Muscle of arm (tissue), 12 donors: ENCODE results near the gene PTPRG. TPM values are rescaled to one million over a fixed set of nuclear protein-coding genes. Genes with fewer than 3 reads are reported as not detected.

ENCODE experiments used
- DNase-seq: peaks from one replicate; pipeline ENCODE4 v3.0.0-alpha.2; 2013
- polyA plus RNA-seq, 12 donors: library from polyadenylated mRNA; unstranded; fragments of 120-200 nt; gene quantifications; one replicate each; pipeline ENCODE4 v1.2.1, GENCODE V29; 2013; ENCODE audit not compliant: insufficient read length in 12 of 12

Gene PTPRG
- polyA plus RNA-seq, 12 donors: 22.6 to 37.0 (median 31.4) TPM; not detected in 1

DNA sequence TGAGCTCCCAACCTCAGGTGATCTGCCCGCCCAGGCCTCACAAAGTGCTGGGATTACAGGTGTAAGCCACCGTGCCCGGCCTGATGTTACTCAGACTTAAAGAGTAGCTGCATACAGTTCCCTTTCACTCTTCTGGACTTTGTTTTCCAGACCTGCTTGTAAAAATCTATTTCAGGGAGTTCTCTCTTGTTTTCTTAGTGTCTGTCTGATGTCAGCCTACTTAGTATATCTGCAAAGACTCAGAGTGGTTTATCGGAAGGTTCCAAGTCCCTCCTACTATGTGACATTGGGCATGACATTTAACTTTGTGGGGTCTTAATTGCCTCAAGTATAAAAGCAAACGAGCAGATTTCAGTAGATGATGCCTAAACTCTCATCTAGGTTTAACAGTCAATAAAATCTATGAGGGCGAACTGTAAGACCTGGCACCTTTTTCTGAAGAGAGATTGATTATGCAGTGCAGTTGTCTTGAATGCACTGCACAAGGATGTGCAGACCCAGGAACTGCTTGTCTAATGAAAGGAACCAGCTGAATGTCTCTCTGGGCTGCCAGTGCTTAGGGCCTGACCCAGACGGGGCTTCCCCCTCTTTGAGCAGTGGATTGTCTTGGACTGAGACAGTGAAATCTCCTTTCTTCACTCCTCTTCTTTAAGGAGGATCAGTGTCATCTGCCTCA lies 301.4 kb downstream of the PTPRG start:
- no peak for DNase-seq

DNA sequence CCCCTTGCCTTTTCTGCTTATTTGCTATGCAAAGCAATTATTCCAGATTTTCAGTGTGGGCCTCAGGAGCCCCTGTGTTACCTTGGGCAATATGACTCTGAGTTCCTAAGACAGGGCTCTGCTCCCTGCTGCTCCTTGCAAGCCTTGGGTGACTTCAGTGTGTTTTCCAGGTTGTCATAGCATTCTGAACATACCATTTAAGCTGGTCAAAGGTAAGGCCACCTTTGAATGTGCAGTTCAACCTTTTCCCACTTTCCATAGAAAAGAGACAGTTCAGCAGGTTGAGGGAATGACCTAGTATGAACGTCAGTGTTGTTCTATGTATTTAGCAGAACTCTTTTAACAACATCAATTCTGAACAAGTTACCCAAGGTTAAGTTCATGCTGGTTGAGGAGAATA lies 302.2 kb downstream of the PTPRG start:
- DNase-seq: no peak

- no peak for DNase-seq
These were observed 303.5 kb downstream of the PTPRG start for GRCh38 chr3:61864886-61865285.

DNA sequence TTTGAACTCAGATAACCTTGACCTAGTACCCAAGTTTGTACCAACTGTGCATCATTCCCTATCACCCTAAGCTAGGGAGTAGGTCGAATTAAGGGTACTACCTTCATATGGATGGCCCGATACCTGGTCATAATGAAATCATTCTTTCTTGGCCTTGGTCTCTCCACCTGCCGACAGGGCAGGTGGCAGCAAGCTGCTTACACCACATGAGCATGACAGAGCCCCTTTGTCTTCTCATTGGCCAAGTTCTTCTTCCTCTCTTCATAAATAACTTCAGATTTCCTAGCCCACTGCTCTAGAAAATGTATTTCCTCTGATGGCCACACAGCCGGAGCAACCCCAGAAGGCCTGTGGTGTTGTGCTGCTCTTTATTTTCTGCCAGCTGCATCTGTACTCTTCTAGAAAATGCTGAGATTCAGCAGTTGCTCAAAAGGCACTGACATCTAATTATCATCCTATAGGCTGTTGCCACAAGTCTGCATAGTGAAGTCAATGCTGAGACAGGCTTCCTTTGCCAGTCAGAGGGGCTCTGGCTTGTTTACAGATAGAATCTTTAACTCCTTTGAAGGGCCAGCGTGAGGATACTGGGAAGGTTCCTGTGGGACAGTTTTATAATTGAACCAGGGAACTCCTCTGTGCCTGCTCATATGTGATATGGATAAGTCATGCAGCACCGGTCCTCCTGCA lies 304.2 kb downstream of the PTPRG start:
- no peak for DNase-seq

- no peak for DNase-seq
These were observed 304.8 kb downstream of the PTPRG start for GRCh38 chr3:61866153-61866542.

- DNase-seq: no peak
These were observed 305.6 kb downstream of the PTPRG start for GRCh38 chr3:61866961-61867461.

- no peak for DNase-seq
These were observed 307.1 kb downstream of the PTPRG start for GRCh38 chr3:61868499-61868898.

- no peak for DNase-seq
These were observed 308.0 kb downstream of the PTPRG start for GRCh38 chr3:61869371-61869770.

DNA sequence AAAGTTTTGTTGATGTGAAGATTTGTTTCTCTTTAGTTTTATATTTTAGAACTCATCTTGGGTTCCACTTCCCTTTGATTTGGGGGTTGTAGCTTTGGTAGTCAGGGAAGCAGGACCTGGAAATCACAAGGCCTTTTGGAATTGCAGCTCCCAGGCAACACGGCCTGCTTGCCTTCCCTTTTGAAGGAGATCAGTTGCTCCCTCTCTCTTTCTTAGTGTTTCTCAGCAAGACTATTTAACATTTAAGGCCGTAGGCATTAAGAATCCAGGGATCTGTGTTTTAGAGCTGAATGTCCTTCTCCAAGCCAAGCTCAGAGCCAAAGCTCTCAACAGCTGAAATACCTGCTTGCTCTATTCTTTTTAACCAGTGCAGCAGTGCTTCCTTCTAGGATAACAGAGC lies 310.3 kb downstream of the PTPRG start:
- DNase-seq: no peak

DNA sequence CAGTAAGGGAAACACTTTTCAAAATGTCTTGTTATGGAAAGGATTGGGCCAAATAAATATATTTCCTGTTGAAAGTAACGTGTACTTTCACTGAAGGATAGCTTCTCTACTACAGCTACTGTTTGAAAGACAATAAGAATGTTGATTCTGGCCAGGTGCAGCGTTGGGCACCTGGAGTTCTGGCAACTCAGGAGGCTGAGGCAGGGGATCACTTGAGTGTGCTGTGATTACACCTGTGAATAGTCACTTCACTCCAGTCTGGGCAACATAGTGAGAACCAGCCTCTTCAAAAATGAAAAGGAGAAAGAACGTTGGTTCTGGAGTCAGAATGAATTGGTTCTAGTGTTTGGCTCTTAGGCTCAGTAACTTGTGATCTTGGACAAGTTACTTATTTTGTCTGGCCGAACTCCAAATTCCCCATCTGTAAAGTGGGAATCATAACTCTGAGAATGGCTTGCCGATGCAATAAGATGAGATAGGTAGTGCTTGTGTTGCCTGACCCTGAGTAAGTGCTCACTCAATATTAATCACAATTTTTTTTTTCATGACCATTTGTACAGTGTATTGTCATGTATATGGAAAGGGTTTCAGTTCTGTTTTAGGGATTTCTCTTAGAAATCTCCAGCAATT lies 310.8 kb downstream of the PTPRG start:
- DNase-seq: no peak

- DNase-seq: no peak
These were observed 313.9 kb downstream of the PTPRG start for GRCh38 chr3:61875046-61875844.

DNA sequence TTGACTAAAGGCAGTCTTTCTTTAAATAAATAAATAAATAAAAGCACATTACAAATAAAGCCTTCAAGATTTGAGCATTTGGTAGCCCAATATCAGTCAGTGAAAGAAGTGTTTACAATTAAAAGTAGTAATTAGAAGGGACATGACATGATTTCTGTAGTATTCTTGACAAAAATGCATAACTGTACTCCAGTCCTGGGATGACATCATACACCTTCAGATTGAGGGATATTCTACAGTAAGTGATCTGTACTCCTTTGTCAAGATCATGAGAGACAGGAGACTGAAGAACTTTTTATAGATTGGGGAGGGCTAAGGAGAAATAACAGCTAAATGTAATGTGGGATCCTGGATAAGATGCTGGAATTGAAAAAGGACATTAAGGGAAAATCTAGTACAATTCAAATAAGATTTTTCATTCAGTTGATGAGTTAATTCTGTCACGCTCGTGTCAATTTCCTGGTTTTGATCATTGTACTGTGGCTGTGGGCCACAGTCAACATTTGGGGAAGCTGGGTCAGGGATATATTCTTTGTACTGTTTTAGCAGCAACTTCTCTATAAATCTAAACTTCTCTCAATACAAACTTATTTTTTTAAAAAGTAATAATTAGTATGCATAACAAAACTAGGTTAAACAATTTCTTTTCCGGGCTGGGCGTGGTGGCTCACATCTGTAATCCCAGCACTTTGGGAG lies 314.8 kb downstream of the PTPRG start:
- no peak for DNase-seq

- DNase-seq: no peak
These were observed 315.4 kb downstream of the PTPRG start for GRCh38 chr3:61876797-61877196.

DNA sequence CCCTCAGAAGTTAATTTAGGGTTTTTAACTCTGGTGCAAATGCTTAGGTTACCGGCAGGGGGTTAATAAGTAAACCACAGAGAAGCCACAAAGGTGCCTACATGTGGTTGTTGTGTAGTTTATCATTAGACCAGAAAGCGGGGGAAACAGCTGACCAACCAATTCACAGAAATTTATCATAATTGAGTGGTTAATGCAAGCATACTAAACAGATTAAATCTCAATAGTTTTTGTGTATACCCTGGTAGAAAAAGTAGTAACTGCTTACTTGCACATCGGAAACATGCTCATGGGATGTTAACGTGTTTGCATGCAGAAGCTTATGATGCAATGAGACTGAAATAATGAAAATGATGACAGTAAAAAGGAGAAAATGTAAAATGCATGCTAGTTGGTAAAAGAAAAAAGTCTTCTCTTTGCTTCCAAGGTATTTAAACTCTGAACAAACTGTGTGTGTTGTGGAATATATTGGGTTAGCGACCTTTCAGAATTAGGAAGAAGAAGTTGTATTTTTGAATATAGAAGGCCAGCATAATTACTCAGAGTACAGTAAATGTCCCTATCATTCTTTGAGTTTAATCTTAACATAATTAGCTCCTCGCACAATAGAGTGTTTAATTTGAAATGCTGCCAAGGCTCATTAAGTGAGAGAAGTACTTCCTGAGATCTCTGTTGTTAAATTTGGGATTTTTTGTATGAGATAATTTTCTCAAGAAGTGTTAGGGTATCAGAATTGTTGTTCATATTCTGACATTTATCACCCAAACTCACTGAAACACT lies 316.2 kb downstream of the PTPRG start:
- no peak for DNase-seq

DNA sequence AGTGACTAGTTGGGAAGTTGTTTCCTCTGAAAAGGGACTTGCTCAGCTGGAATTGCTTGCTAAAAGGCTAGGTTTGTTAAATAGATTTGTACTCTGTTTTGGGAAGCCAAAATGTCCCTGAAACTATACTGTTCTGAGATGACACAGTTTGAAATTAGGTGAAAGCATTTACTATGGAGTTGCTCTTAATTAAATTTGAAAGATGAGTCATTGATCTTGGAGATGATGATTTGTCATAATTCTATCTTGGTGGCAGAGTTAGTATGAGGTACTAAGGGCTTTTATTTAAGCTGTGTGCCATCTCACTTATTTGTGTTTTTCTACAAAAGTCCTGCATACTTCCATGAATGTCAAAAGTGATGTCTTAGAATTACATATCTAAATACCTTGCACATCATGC lies 320.9 kb downstream of the PTPRG start:
- no peak for DNase-seq

DNA sequence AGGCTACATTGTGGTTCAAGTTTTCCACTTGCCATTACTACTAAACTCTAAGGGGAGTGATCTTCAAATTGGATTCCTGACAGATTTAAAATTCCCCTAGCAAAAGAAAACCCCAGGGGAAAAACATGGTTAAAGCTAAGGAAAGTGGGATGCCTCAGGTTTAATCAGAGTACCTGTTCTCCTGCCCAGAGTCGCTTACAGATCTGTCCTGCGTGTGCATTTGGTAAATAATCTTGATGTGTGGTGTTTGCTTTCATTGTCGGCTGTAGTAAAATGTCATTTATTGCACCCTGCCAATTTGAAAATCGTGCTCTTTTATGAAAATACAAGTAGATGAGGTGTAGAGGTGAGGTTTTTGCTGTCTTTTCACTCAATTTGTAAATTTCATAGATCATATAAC lies 323.4 kb downstream of the PTPRG start:
- no peak for DNase-seq

DNA sequence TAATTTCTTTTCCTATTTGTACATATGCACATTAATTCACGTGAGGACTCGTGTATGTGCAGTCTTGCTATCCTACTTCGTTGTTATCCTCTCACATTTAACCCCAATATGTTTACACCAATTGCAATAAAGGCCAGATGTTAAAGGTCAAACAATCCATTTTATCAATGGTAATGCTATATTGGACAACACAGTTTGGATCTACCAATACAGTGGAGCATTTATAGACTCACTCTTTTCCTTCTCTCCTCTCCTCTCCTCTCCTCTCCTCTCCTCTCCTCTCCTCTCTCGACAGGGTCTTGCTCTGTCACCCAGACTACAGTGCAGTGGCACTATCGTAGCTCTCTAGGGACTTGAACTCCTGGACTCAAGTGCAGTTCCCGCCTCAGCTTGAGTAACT lies 324.0 kb downstream of the PTPRG start:
- DNase-seq: no peak

- DNase-seq: no peak
These were observed 325.8 kb downstream of the PTPRG start for GRCh38 chr3:61887206-61887605.

DNA sequence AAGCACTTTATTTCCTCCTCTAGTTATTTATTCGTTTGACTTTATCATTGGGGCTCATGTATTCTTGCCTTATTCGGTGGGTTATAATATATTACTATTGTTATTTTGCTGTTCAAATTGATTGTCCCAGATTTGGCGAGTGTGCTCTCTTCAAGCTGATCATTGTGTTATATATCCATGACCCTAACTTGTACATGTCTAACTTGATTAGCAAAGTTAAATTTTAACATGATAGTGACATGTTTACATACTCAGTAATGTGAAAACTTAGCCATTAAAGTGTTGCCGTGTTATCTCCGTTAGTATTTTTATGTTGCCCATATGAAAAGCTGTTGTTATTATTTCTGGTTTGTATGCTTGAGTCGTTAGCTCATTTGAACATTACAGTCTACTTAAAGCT lies 327.9 kb downstream of the PTPRG start:
- no peak for DNase-seq

GRCh38 chr3:61890167-61890566 lies 328.8 kb downstream of the PTPRG start:
- DNase-seq: no peak

DNA sequence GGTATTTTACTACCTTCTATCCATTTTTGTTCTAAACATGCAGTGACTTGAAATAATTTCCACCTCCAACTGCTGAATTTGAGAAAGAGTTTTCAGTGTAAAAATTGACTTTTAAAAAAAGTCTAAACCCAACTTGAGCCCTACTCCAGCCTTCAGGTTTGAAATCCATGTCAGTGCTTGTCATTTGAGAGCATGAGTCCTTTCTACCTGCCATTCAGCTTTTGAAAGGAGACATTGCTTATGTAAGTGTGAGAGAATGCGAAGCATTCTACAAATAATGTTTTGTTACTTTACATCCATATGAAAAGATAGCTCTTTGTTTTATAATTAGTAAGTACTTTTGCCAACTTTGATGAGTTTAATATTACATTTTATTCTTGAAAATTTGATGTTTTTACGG lies 329.2 kb downstream of the PTPRG start:
- DNase-seq: no peak
